ENCODE results near the gene GREB1L. TPM values are rescaled to one million over a fixed set of nuclear protein-coding genes. Genes with fewer than 3 reads are reported as not detected.

The GREB1L gene
- polyA plus RNA-seq, 1 of the 3 experiments (the other 2 are of a cell fraction) = under 0.01 TPM

- 55% methylated on average over 3 of the region's 3 CpGs for WGBS (ENCODE audit: low lambda C conversion rate)
- Histone ChIP-seq H3K4me3 (ENCODE audit: low read depth in 2 of 2, low read length in 1 of 2) (no peak overlapping the region), H3F3A (replicated peaks; ENCODE audit: insufficient read depth) (no peaks in the 10 kb centered on the region), H3K4me2 (no peak overlapping the region), H3K9me2 (no peaks in the 10 kb centered on the region), H3K36me3 (replicated peaks in 1 of 2; ENCODE audit: control insufficient read depth in 1 of 2, insufficient read depth in 2 of 2, low read length in 1 of 2) (no peaks in the 10 kb centered on the region), H2AFZ (ENCODE audit: low read depth) (no peak overlapping the region), H4K20me1 (ENCODE audit: insufficient read depth) (no peaks in the 10 kb centered on the region), H3K9me3 (no peaks in the 10 kb centered on the region), H3K27me3 (ENCODE audit: insufficient read depth) (peaks cover 17% of the 10 kb centered on the region; the same call in 1 of the 2 replicates), H3K9ac (no peak overlapping the region), H3K4me1 (ENCODE audit: control insufficient read depth in 1 of 2, insufficient read depth in 2 of 2, low read depth in 1 of 2, low read length in 1 of 2) (no peaks in the 10 kb centered on the region), H3K79me2 (ENCODE audit: insufficient read depth) (no peaks in the 10 kb centered on the region), H3K27ac (ENCODE audit: low read depth in 2 of 2, low read length in 1 of 2) (no peak overlapping the region)
- ChIA-PET CTCF (no interaction called here), POLR2A (no interaction called here)
- TF ChIP-seq PBX3 (IDR thresholded peaks at IDR 0.05) (no peak), RFX5 (IDR thresholded peaks at IDR 0.05; ENCODE audit: low read length) (no peak), TEAD4 (IDR thresholded peaks at IDR 0.05; ENCODE audit: borderline replicate concordance, insufficient read depth) (no peak), EP300 (IDR thresholded peaks at IDR 0.05; ENCODE audit: borderline replicate concordance in 1 of 2, low read depth in 1 of 2, low read length in 1 of 2) (no peak), FOSL2 (IDR thresholded peaks at IDR 0.05; ENCODE audit: borderline replicate concordance, low read depth) (no peak), JUND (IDR thresholded peaks at IDR 0.05) (no peak), NRF1 (IDR thresholded peaks at IDR 0.05; ENCODE audit: low read depth, low read length) (no peak), EZH2phosphoT487 (IDR thresholded peaks at IDR 0.05; ENCODE audit: borderline replicate concordance, low read depth) (no peak)
- TF ChIP-seq, protein P1, sequence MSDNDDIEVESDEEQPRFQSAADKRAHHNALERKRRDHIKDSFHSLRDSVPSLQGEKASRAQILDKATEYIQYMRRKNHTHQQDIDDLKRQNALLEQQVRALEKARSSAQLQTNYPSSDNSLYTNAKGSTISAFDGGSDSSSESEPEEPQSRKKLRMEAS (IDR thresholded peaks at IDR 0.05; ENCODE audit: low read depth) = no peak
- no peak for DNase-seq
These were observed 13.2 kb downstream of the GREB1L start for GRCh38 chr18:21255211-21255610.

- Histone ChIP-seq H3K9me2 (no peaks in the 10 kb centered on the region), H3F3A (replicated peaks; ENCODE audit: insufficient read depth) (no peaks in the 10 kb centered on the region), H3K4me1 (ENCODE audit: control insufficient read depth in 1 of 2, insufficient read depth in 2 of 2, low read depth in 1 of 2, low read length in 1 of 2) (no peaks in the 10 kb centered on the region), H3K4me2 (no peak overlapping the region), H3K9me3 (no peaks in the 10 kb centered on the region), H4K20me1 (ENCODE audit: insufficient read depth) (no peaks in the 10 kb centered on the region), H3K36me3 (replicated peaks in 1 of 2; ENCODE audit: control insufficient read depth in 1 of 2, insufficient read depth in 2 of 2, low read length in 1 of 2) (no peaks in the 10 kb centered on the region), H3K4me3 (ENCODE audit: low read depth in 2 of 2, low read length in 1 of 2) (no peak overlapping the region), H3K27ac (ENCODE audit: low read depth in 2 of 2, low read length in 1 of 2) (no peak overlapping the region), H3K27me3 (ENCODE audit: insufficient read depth) (peaks cover 13% of the 10 kb centered on the region; the same call in 1 of the 2 replicates), H2AFZ (ENCODE audit: low read depth) (no peak overlapping the region), H3K79me2 (ENCODE audit: insufficient read depth) (no peaks in the 10 kb centered on the region), H3K9ac (no peak overlapping the region)
- DNase-seq = no peak
- no peak for TF ChIP-seq SMC3 (IDR thresholded peaks at IDR 0.05; ENCODE audit: low read depth, low read length)
- no peak for TF ChIP-seq PBX3 (IDR thresholded peaks at IDR 0.05)
- TF ChIP-seq SIN3A (IDR thresholded peaks at IDR 0.05; ENCODE audit: borderline replicate concordance, low read depth, low read length) = no peak
- TF ChIP-seq NRF1 (IDR thresholded peaks at IDR 0.05; ENCODE audit: low read depth, low read length) = no peak
- no peak for TF ChIP-seq TAF1 (IDR thresholded peaks at IDR 0.05; ENCODE audit: borderline replicate concordance, low read depth, low read length)
- TF ChIP-seq USF2 (IDR thresholded peaks at IDR 0.05; ENCODE audit: borderline replicate concordance, low read depth, low read length) = no peak
- no peak for TF ChIP-seq EP300 (IDR thresholded peaks at IDR 0.05; ENCODE audit: borderline replicate concordance in 1 of 2, low read depth in 1 of 2, low read length in 1 of 2)
- CTCF ChIA-PET = no interaction called here
- POLR2A ChIA-PET = no interaction called here
These were observed 15.4 kb downstream of the GREB1L start for GRCh38 chr18:21257386-21257785.

All from SK-N-SH (cell line).